Measurements from ENCODE around the gene LEMD2. TPM values are rescaled to one million over a fixed set of nuclear protein-coding genes. Genes with fewer than 3 reads are reported as not detected.

The LEMD2 gene
- total RNA-seq, 1 donor: 59.2 TPM

DNA sequence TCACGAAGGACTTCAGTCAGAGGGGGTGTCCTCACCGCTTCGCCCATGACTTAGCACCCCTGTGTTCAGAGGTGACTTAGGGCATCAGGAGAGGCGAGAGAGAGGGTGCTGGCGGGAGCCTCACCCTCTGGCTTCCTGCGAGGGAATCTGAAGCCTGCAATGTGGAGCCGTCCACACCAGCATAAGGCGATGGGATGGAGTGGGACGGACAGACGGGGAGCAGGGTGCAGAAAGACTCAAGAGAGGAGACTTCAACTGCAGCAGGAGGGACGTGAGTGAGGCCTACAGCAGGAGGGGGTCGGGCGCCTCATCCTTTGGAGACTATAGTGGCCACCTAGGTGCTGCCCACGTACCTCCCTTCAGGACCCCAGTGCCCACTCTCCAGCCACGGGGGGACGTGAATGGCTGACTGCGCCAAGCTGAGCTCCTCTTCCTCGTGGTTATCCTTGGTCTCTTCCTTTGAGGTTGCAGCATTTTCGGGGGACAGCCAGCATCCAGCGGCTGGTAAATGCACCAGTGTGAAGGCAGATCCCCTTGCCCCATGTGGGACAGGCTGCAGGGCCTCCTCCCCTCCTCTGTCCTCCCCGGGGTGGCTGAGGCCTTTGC is 41.8 kb upstream of the LEMD2 start:
- no peak for DNase-seq (ENCODE audit: low read depth)
- no peak overlapping the region for H3K4me3 ChIP-seq (ENCODE audit: low read depth, low read length)
- TF ChIP-seq, protein P1, sequence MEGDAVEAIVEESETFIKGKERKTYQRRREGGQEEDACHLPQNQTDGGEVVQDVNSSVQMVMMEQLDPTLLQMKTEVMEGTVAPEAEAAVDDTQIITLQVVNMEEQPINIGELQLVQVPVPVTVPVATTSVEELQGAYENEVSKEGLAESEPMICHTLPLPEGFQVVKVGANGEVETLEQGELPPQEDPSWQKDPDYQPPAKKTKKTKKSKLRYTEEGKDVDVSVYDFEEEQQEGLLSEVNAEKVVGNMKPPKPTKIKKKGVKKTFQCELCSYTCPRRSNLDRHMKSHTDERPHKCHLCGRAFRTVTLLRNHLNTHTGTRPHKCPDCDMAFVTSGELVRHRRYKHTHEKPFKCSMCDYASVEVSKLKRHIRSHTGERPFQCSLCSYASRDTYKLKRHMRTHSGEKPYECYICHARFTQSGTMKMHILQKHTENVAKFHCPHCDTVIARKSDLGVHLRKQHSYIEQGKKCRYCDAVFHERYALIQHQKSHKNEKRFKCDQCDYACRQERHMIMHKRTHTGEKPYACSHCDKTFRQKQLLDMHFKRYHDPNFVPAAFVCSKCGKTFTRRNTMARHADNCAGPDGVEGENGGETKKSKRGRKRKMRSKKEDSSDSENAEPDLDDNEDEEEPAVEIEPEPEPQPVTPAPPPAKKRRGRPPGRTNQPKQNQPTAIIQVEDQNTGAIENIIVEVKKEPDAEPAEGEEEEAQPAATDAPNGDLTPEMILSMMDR (IDR thresholded peaks at IDR 0.05; ENCODE audit: insufficient read depth, low read depth, low read length): no peak

DNA sequence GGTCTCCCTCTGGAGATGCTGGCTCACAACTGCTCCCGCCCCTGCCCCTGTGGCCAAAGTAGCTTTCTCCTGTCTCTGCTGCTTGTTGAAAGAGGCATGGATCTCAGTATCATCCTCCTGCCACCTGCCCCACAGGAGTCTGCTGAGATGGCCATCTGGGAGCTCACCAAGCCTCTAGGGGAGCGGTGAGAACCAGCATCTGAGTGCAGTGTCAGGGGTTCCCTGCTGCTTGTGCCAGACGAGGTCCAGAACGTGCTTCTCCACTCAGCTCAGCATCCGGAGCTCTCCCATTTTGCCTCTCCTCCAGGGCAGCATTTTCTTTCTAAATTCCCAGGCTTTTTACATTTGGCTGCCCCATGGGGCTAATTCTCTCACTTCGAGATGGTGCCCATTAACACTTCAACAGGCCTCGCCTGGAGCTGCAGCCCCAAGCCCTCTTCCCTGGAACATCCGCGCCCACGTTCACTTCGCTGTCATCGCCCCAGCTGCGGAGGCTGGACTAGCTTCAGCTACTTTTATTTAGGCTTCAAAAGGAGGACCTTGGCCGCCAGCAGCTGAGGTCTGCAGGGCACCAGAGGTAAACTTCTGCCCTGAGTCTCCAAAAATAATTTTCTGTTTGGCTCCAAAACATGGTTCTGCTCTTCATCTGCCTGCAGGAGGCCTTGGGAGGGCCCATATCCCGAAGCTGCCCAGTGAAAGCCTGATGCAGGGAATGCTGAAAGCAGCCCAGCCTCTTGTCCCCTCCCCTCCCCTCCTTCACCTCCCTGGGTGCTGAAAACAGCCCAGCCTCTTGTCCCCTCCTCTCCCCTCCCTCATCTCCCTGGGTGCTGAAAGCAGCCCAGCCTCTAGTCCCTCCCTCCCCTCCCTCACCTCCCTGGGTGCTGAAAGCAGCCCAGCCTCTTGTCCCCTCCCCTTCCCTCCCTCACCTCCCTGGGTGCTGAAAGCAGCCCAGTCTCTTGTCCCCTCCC is 40.1 kb upstream of the LEMD2 start:
- TF ChIP-seq, protein P1 (IDR thresholded peaks at IDR 0.05; ENCODE audit: insufficient read depth, low read depth, low read length): no peak
- no peak overlapping the region for H3K4me3 ChIP-seq (ENCODE audit: low read depth, low read length)
- peak; percentile 16 for DNase-seq (ENCODE audit: low read depth)

DNA sequence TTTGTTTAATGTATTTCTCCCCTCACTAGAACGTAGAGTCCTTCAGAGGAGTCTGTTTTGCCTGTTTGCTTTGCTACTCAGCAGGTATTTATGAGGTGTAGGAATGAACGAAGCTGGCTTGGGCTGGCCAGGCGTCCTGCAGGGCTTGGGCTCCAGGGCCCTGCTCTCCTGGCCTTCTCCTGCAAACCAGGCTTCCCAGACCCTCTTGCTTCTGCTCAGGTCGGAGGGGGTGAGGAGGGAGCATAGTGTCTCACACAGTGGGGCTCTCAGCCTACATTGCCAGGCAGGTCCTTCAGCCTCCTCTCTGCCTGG is 39.5 kb upstream of the LEMD2 start:
- DNase-seq (ENCODE audit: low read depth): no peak
- H3K4me3 ChIP-seq (ENCODE audit: low read depth, low read length): no peak overlapping the region
- TF ChIP-seq, protein P1 (IDR thresholded peaks at IDR 0.05; ENCODE audit: insufficient read depth, low read depth, low read length): no peak

DNA sequence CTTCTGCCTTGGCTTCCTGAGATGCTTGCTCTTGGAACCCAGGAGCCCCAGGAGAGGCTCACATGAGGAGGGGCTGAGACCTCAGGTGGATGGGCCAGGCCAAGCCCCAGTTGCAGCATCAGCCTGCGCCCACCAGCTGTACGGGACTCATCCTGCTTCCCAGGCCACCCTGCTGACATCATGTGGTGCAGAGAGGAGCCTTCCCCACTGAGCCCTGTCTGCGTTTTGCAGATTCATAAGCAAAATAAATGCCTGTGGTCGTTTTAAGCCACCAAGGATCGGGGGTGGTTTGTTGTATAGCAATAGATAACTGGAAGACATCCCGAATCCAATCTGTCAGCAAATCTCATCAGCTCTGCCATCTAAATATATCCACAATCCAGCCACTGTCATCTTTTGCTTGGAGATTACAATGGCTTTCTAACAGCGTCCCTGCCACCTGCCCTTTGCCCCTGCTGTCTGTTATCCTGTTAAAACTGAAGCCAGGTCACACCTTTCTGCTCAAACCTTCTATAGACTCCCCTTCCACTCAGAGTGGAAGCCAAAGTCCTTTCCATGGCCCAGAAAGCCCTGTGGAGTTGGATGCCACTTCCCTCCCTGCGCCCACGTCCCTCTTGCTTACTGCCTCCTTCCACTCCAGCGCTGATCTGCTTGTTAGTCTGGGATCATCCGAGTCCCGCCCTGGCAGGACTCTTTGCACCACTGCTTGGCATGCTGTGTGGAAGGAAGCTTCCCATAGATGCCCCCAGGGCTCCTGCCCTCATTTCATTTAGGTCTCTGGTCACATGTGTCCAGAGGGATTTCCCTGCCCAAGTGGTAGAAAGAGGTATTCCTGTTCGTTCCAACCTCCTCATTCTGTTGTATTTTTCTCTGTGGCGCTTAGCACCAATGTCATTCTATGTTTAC is 38.9 kb upstream of the LEMD2 start:
- peak; percentile 36 for DNase-seq (ENCODE audit: low read depth)
- TF ChIP-seq, protein P1 (IDR thresholded peaks at IDR 0.05; ENCODE audit: insufficient read depth, low read depth, low read length): no peak
- H3K4me3 ChIP-seq (ENCODE audit: low read depth, low read length): no peak overlapping the region

DNA sequence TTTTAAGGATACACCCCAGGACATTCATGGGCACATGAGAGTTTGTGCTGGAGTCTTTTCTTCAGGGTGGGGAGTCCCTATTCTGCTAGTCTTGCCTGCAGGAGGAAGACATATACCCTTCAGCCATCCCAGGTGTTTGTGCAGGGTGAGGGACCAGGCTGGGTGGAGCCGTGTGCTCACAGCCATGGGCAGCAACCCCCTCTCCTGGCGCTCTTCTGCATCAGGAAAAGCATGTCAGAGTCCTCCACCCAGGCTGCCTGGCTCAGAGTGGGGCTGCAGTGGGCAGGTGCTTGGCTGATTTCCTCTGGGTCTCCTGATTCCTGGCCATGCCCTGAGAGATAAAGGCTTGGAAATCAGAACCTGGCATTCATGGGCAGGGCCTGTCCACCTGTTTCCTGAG is 37.6 kb upstream of the LEMD2 start:
- DNase-seq (ENCODE audit: low read depth): no peak

More for the DNA sequence above, 37.6 kb upstream of the LEMD2 start:
- no peak overlapping the region for H3K4me3 ChIP-seq (ENCODE audit: low read depth, low read length)
- TF ChIP-seq, protein P1 (IDR thresholded peaks at IDR 0.05; ENCODE audit: insufficient read depth, low read depth, low read length): no peak
